AG04449 (cell line): ENCODE measurements around the gene BCAS3.

Source experiments
- CTCF ChIA-PET: fragments of 350-600 bp; formaldehyde crosslinking; extraction: SDS; loops from one replicate; lab custom pipeline; 2021; ENCODE audit warnings: antibody characterized with exemption; lab: Yijun Ruan, JAX
- POLR2A ChIA-PET: fragments of 400-600, 350-600 bp; formaldehyde crosslinking; extraction: SDS; loops from one replicate; lab custom pipeline; 2020; ENCODE audit warnings: antibody characterized with exemption, inconsistent platforms; lab: Yijun Ruan, JAX
- DNase-seq: peaks from one replicate; pipeline ENCODE4 v3.0.0-alpha.2; 2010; ENCODE audit warnings: low read depth, low spot score
- H3K4me3 ChIP-seq: 2 replicates; pipeline ENCODE4 v1.5.1; 2011; ENCODE audit warnings: low read depth, mild to moderate bottlenecking, control low read depth, low read length
- TF ChIP-seq, protein P1 (sequence below): IDR thresholded peaks from one replicate; pipeline ENCODE4 v1.5.1; 2011; ENCODE audit warnings: mild to moderate bottlenecking, moderate library complexity, low read length, control low read depth, inconsistent platforms; ENCODE audit not compliant: insufficient read depth; ENCODE audit errors: missing control alignments

The BCAS3 gene

DNA sequence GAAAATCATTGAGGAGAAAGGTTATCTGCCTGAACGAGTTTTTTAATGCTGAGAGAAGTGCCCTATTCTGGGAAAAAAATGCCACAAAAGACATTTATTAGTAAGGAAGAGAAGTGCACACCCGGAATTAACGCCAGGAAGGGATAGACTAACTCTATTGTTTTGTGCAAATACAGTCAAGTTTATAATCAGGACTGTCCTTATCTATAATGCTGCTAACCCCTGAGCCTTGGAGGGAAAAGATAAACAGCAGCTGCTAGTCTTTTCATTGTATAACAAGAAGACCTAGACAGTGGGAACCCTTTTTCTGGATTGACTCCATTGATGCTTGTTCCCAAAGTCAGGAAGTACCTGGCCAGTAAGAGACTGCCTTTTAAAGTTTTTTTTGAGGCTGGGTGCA is 26.5 kb downstream of the BCAS3 start:
- H3K4me3 ChIP-seq = no peak overlapping the region
- DNase-seq = no peak
- POLR2A ChIA-PET = no interaction called here
- CTCF ChIA-PET = interaction anchor here (0.6 to 1.8 kb wide), 2 partner anchors 16 to 18 kb away, joined by 3 to 7 read pairs; no protein-coding TSS in a partner anchor
- TF ChIP-seq, protein P1, sequence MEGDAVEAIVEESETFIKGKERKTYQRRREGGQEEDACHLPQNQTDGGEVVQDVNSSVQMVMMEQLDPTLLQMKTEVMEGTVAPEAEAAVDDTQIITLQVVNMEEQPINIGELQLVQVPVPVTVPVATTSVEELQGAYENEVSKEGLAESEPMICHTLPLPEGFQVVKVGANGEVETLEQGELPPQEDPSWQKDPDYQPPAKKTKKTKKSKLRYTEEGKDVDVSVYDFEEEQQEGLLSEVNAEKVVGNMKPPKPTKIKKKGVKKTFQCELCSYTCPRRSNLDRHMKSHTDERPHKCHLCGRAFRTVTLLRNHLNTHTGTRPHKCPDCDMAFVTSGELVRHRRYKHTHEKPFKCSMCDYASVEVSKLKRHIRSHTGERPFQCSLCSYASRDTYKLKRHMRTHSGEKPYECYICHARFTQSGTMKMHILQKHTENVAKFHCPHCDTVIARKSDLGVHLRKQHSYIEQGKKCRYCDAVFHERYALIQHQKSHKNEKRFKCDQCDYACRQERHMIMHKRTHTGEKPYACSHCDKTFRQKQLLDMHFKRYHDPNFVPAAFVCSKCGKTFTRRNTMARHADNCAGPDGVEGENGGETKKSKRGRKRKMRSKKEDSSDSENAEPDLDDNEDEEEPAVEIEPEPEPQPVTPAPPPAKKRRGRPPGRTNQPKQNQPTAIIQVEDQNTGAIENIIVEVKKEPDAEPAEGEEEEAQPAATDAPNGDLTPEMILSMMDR = no peak

DNA sequence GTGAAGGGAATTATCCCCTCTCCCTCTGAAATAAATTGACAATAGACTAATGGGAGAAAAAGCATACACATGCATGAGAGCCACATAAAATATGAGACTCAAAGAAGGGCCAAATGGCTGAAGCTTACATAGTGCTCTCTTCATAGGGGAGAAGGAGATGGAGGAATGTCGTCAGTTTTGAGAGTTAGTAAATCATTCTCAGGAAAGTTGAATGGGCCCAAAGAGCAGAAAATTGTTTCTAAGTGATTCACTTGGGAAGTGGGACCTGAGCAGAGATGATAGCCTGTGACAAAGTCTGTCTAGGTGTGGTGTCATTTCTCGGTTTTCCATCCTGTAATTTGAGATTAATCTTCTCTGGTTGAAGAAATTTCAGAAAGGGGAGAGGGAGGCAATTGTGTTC is 35.0 kb downstream of the BCAS3 start:
- TF ChIP-seq, protein P1 = no peak
- no peak for DNase-seq
- ChIA-PET CTCF (interaction anchor here (1.5 kb wide), 1 partner anchor 8 kb away, joined by 11 read pairs; no protein-coding TSS in a partner anchor), POLR2A (no interaction called here)
- H3K4me3 ChIP-seq = no peak overlapping the region

DNA sequence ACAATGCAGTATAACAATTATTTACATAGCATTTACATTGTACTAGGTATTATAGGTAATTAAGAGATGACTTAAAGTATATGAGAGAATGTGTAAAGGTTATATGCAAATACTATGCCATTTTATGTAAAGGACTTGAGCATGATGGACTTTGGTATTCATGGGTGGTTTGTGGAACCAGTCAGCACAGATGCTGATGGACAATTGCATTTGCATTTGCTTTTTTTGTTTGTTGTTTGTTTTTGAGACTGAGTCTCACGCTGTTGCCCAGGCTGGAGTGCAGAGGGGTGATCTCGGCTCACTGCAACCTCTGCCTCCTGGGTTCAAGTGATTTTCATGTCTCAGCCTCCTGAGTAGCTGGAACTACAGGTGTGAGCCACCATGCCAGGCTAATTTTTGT is 36.0 kb downstream of the BCAS3 start:
- TF ChIP-seq, protein P1 = no peak
- CTCF ChIA-PET = interaction anchor here (1.1 kb wide), 1 partner anchor 699 kb away, joined by 3 read pairs; no protein-coding TSS in a partner anchor
- POLR2A ChIA-PET = no interaction called here
- H3K4me3 ChIP-seq = no peak overlapping the region
- DNase-seq = no peak

DNA sequence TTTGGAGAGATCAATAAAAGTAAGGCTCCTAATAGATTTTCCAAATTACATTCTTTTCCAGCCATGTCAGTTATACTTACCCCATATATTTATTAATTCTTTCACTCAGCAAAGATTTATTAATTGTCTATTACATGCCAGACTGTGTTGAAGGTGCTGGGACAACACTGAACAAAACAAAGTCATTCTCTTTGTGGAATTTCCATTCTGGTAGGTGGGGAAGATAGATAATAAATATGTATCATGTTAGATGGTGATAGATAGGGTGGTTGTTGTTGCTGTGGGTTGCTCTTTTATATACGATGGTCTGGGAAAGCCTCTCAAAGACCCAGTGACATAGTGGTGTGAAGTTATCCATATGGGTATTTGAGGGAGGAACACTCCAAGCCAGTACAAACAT is 39.1 kb downstream of the BCAS3 start:
- no peak for DNase-seq
- TF ChIP-seq, protein P1 = no peak
- CTCF ChIA-PET = no interaction called here
- H3K4me3 ChIP-seq = no peak overlapping the region
- POLR2A ChIA-PET = no interaction called here

DNA sequence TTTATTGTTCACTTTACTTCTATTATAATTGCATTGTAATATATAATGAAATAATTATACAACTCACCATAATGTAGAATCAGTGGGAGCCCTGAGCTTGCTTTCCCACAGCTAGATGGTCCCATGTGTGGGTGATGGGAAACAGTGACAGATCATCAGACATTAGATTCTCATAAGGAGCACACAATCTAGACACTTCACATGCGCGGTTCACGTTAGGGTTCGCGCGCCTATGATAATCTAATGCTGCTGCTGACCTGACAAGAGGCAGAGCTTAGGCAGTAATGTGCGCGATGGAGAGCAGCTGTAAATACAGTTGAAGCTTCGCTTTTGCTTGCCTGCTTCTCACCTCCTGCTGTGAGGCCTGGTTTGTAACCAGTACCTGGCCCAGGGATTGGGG is 40.2 kb downstream of the BCAS3 start:
- ChIA-PET POLR2A (no interaction called here), CTCF (interaction anchor here (0.7 to 1.2 kb wide), 2 partner anchors 284 to 304 kb away, joined by 3 to 4 read pairs; no protein-coding TSS in a partner anchor)
- DNase-seq = no peak
- H3K4me3 ChIP-seq = no peak overlapping the region
- TF ChIP-seq, protein P1 = no peak

DNA sequence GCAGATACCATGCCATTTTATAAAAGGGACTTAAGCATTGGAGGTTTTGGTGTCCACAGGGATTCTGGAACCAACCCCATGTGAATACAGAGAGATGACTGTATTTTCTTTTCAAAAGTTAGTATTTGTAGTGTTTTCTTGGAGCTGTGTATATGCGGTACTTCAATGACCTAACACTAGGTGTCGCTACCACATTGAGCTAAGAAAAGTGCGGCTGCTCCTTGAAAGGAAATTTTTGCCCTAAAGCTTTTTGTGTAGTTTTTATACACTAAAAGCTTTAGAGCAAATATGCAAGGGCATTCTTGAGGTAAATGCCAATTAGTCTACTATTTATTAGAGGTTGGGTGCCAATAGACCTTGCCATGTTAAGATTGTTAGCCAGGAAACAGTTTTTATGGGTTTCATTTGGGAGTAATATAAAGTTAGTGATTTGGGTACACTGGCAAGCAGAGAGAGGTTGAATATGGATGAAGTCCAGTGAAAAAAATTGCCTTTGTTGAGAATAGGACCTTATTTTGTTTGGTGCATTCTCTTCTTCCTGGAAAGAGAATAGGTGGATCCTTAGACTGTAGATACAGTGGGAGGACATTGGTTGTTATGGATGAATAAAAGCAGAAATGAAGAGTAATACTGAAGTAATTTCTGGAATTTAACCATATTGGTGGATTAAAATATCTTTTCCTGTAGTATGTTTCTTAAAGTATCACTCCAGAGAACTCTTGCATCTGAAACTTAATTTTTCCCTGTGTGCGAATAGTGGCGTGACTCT is 43.3 kb downstream of the BCAS3 start:
- ChIA-PET CTCF (interaction anchor here (0.6 to 2.3 kb wide), 48 partner anchors 8 to 896 kb away, joined by 3 to 17 read pairs (median 4); no protein-coding TSS in a partner anchor), POLR2A (interaction anchor here (0.5 kb wide), 1 partner anchor 455 kb away, joined by 3 read pairs; no protein-coding TSS in a partner anchor)
- DNase-seq = peak; percentile 37
- no peak overlapping the region for H3K4me3 ChIP-seq
- TF ChIP-seq, protein P1 = peak; percentile 74
